H1 (cell line): ENCODE data around the gene OMP. TPM values are rescaled to one million over a fixed set of nuclear protein-coding genes. Genes with fewer than 3 reads are reported as not detected.

Experiments used
- CTCF ChIA-PET: fragments of 300-600 bp; sonication (Branson Sonifier 250); formaldehyde crosslinking; loops from one replicate; lab custom pipeline; 2021; ENCODE audit not compliant: partially characterized antibody; lab: Charles Lee
- POLR2A ChIA-PET: fragments of 300-600 bp; sonication (Branson Sonifier 250); formaldehyde crosslinking; loops from one replicate; lab custom pipeline; 2021; ENCODE audit warnings: inconsistent platforms; ENCODE audit not compliant: partially characterized antibody; lab: Charles Lee
- DNase-seq, 2 experiments: peaks; one replicate each; pipeline versions ENCODE4 v3.0.0 to v3.0.0-alpha.2; 2010 to 2022; ENCODE audit warnings: low spot score in 2 of 2, low read depth in 1 of 2, mixed read lengths in 1 of 2
- FAIRE-seq: peaks from 2 replicates; lab custom pipeline; 2011; peaks lifted over from hg19 to GRCh38; lab: Jason Lieb, UNC
- H2AFZ ChIP-seq: 2 replicates; pipeline ENCODE4 v1.8.1; 2012; ENCODE audit warnings: low read length, inconsistent platforms
- H2AK5ac ChIP-seq: 2 replicates; pipeline ENCODE4 v1.6.1; 2013; ENCODE audit warnings: low read depth, low read length
- H2BK120ac ChIP-seq: replicated peaks from 2 replicates; pipeline ENCODE3; 2013; ENCODE audit warnings: low read depth, low read length, inconsistent platforms
- H2BK12ac ChIP-seq: 2 replicates; pipeline ENCODE4 v1.6.1; 2013; ENCODE audit warnings: low read depth, low read length
- H2BK15ac ChIP-seq: 2 replicates; pipeline ENCODE4 v1.6.1; 2013; ENCODE audit warnings: low read length
- H2BK20ac ChIP-seq: 2 replicates; pipeline ENCODE4 v1.6.1; 2013; ENCODE audit warnings: low read length
- H2BK5ac ChIP-seq: 2 replicates; pipeline ENCODE4 v1.6.1; 2013; ENCODE audit warnings: low read depth, low read length
- H3K14ac ChIP-seq: 2 replicates; pipeline ENCODE4 v1.6.1; 2013; ENCODE audit warnings: inconsistent platforms; ENCODE audit not compliant: insufficient read length
- H3K18ac ChIP-seq: 2 replicates; pipeline ENCODE4 v1.6.1; 2013; ENCODE audit warnings: low read length; ENCODE audit errors: extremely low read depth
- H3K23ac ChIP-seq: 2 replicates; pipeline ENCODE4 v1.6.1; 2013; ENCODE audit warnings: inconsistent platforms; ENCODE audit not compliant: insufficient read length
- H3K23me2 ChIP-seq: 2 replicates; pipeline ENCODE4 v1.6.1; 2013; ENCODE audit warnings: low read depth, low read length
- H3K27ac ChIP-seq: 2 replicates; pipeline ENCODE4 v1.6.1; 2011; ENCODE audit warnings: low read depth, low read length, inconsistent platforms
- H3K27me3 ChIP-seq, 4 experiments: replicated peaks in 1 of 4; 1 replicate in 1 of 4; 2 replicates in 3 of 4; pipeline versions ENCODE4 v1.6.1 to v1.8.1; 2011 to 2013; ENCODE audit warnings: low read length in 3 of 4, mild to moderate bottlenecking in 3 of 4, inconsistent platforms in 2 of 4, mixed read lengths in 2 of 4, moderate library complexity in 1 of 4; ENCODE audit not compliant: control insufficient read depth in 3 of 4, insufficient read depth in 3 of 4; ENCODE audit errors: extremely low read depth in 1 of 4
- H3K36me3 ChIP-seq, 4 experiments: 2 replicates each; pipeline versions ENCODE4 v1.6.1 to v1.8.1; 2011 to 2013; ENCODE audit warnings: mild to moderate bottlenecking in 4 of 4, low read length in 3 of 4, moderate library complexity in 2 of 4, control low read depth in 1 of 4, inconsistent platforms in 1 of 4; ENCODE audit not compliant: insufficient read depth in 4 of 4, control insufficient read depth in 2 of 4
- H3K4ac ChIP-seq: replicated peaks from 2 replicates; pipeline ENCODE3; 2013; ENCODE audit warnings: low read length, low read depth, mixed read lengths, inconsistent platforms; ENCODE audit not compliant: insufficient read length
- H3K4me1 ChIP-seq, 4 experiments: replicated peaks in 1 of 4; 1 replicate in 1 of 4; 2 replicates in 3 of 4; pipeline versions ENCODE4 v1.6.1 to v1.8.1; 2011 to 2013; ENCODE audit warnings: low read length in 3 of 4, inconsistent platforms in 2 of 4, mixed read lengths in 1 of 4; ENCODE audit not compliant: insufficient read depth in 4 of 4, control insufficient read depth in 3 of 4
- H3K4me2 ChIP-seq, 2 experiments: 2 replicates each; pipeline versions ENCODE4 v1.6.1 to v1.8.1; 2011 to 2013; ENCODE audit warnings: low read depth in 2 of 2, low read length in 2 of 2, control low read depth in 1 of 2, inconsistent platforms in 1 of 2, mild to moderate bottlenecking in 1 of 2; ENCODE audit not compliant: insufficient read depth in 1 of 2
- H3K4me3 ChIP-seq, 4 experiments: fragments of 200-600, 300-600 bp in 1 of 4; sonication (generic), shearing (Covaris generic), sonication (Bioruptor Twin) in 1 of 4; 2 replicates each; pipeline versions ENCODE4 v1.5.1 to v1.8.1; 2011 to 2016; ENCODE audit warnings: low read length in 4 of 4, low read depth in 3 of 4, control low read depth in 2 of 4, inconsistent platforms in 2 of 4, mild to moderate bottlenecking in 2 of 4, mixed read lengths in 1 of 4, moderate library complexity in 1 of 4; ENCODE audit not compliant: insufficient read depth in 2 of 4; ENCODE audit errors: extremely low read depth in 1 of 4
- H3K56ac ChIP-seq: replicated peaks from 2 replicates; pipeline ENCODE3; 2013; ENCODE audit warnings: low read depth, mild to moderate bottlenecking, mixed read lengths, low read length, inconsistent platforms; ENCODE audit not compliant: insufficient read length
- H3K79me1 ChIP-seq: 2 replicates; pipeline ENCODE4 v1.6.1; 2013; ENCODE audit warnings: low read depth, low read length, control low read depth
- H3K79me2 ChIP-seq, 2 experiments: 2 replicates each; pipeline versions ENCODE4 v1.6.1 to v1.8.1; 2012 to 2013; ENCODE audit warnings: low read length in 2 of 2, mild to moderate bottlenecking in 2 of 2, inconsistent platforms in 1 of 2; ENCODE audit not compliant: insufficient read depth in 2 of 2, control insufficient read depth in 1 of 2
- H3K9ac ChIP-seq, 4 experiments: replicated peaks in 1 of 4; 1 replicate in 1 of 4; 2 replicates in 3 of 4; pipeline versions ENCODE4 v1.6.1 to v1.8.1; 2011 to 2013; ENCODE audit warnings: low read depth in 3 of 4, low read length in 3 of 4, control low read depth in 2 of 4, mild to moderate bottlenecking in 2 of 4, moderate library complexity in 2 of 4, inconsistent platforms in 1 of 4; ENCODE audit errors: extremely low read depth in 1 of 4
- H3K9me3 ChIP-seq, 2 experiments: 2 replicates each; pipeline versions ENCODE4 v1.6.1 to v1.8.1; 2012 to 2013; ENCODE audit warnings: mild to moderate bottlenecking in 2 of 2, moderate library complexity in 2 of 2, control low read depth in 1 of 2, inconsistent platforms in 1 of 2, low read depth in 1 of 2, low read length in 1 of 2, mixed read lengths in 1 of 2; ENCODE audit not compliant: insufficient read depth in 2 of 2
- H4K20me1 ChIP-seq, 2 experiments: replicated peaks in 1 of 2; 2 replicates each; pipeline versions ENCODE3 to v1.8.1; 2011 to 2013; ENCODE audit warnings: inconsistent platforms in 2 of 2, low read length in 2 of 2, mild to moderate bottlenecking in 1 of 2; ENCODE audit not compliant: insufficient read depth in 2 of 2, control insufficient read depth in 1 of 2
- H4K5ac ChIP-seq: 2 replicates; pipeline ENCODE4 v1.6.1; 2013; ENCODE audit warnings: low read length, low read depth, mixed read lengths, inconsistent platforms; ENCODE audit not compliant: insufficient read length
- H4K8ac ChIP-seq: 2 replicates; pipeline ENCODE4 v1.8.0; 2013; ENCODE audit warnings: mild to moderate bottlenecking, moderate library complexity, low read length, inconsistent platforms; ENCODE audit not compliant: insufficient read depth; ENCODE audit errors: extremely low read depth
- H4K91ac ChIP-seq: replicated peaks from 2 replicates; pipeline ENCODE3; 2013; ENCODE audit warnings: low read length, mixed read lengths, inconsistent platforms; ENCODE audit not compliant: insufficient read length
- BCL11A ChIP-seq, 2 experiments: IDR thresholded peaks; one replicate each; pipeline ENCODE4 v1.6.1; 2011; ENCODE audit warnings: low read depth in 2 of 2, low read length in 2 of 2, mild to moderate bottlenecking in 2 of 2
- CBX8 ChIP-seq: fragments of 300-800, 300-1000 bp; sonication (generic); IDR thresholded peaks from 2 replicates; pipeline ENCODE4 v1.7.1; 2016; ENCODE audit warnings: low read depth, low read length, borderline replicate concordance
- FOSL1 ChIP-seq: IDR thresholded peaks from 2 replicates; pipeline ENCODE4 v1.6.1; 2011; ENCODE audit warnings: mild to moderate bottlenecking, low read depth, low read length, moderate library complexity; ENCODE audit not compliant: insufficient read depth
- KDM5A ChIP-seq: fragments of 200-600 bp; IDR thresholded peaks from 2 replicates; pipeline ENCODE4 v1.7.1; 2012; ENCODE audit warnings: mild to moderate bottlenecking, low read length, inconsistent platforms, mixed read lengths
- MAFK ChIP-seq: IDR thresholded peaks from 2 replicates; pipeline ENCODE4 v1.6.1; 2012; ENCODE audit warnings: low read depth, mild to moderate bottlenecking, improper control_type of control experiment, low read length
- NANOG ChIP-seq: IDR thresholded peaks from 2 replicates; pipeline ENCODE4 v1.6.1; 2011; ENCODE audit warnings: low read length, low read depth, mild to moderate bottlenecking, inconsistent platforms; ENCODE audit not compliant: insufficient read depth, poor library complexity, severe bottlenecking
- NRF1 ChIP-seq: IDR thresholded peaks from 2 replicates; pipeline ENCODE4 v1.6.1; 2011; ENCODE audit warnings: mild to moderate bottlenecking, low read depth, low read length, improper control_type of control experiment
- PHF8 ChIP-seq: fragments of 200-600 bp; sonication (generic); conservative IDR thresholded peaks from 2 replicates; pipeline ENCODE4 v1.7.1; 2012; ENCODE audit warnings: low read depth, mild to moderate bottlenecking, inconsistent platforms, low read length, moderate library complexity
- POLR2AphosphoS5 ChIP-seq: IDR thresholded peaks from 2 replicates; pipeline ENCODE4 v1.6.1; 2011; ENCODE audit warnings: low read depth, low read length
- RAD21 ChIP-seq, 2 experiments: IDR thresholded peaks in 1 of 2; conservative IDR thresholded peaks in 1 of 2; 2 replicates each; pipeline ENCODE4 v1.6.1; 2011; ENCODE audit warnings: low read depth in 2 of 2, low read length in 2 of 2, improper control_type of control experiment in 1 of 2, inconsistent platforms in 1 of 2, mild to moderate bottlenecking in 1 of 2, moderate library complexity in 1 of 2
- SIRT6 ChIP-seq: IDR thresholded peaks from one replicate; pipeline ENCODE4 v1.7.1; 2012; ENCODE audit warnings: low read length, inconsistent platforms
- SP1 ChIP-seq: IDR thresholded peaks from 2 replicates; pipeline ENCODE4 v1.6.1; 2011; ENCODE audit warnings: low read depth, low read length
- SP2 ChIP-seq: IDR thresholded peaks from 2 replicates; pipeline ENCODE4 v1.6.1; 2012; ENCODE audit warnings: mild to moderate bottlenecking, low read length, inconsistent platforms
- SUZ12 ChIP-seq: fragments of 200-600 bp; sonication (generic); IDR thresholded peaks from 2 replicates; pipeline ENCODE4 v1.6.1; 2012; ENCODE audit warnings: mild to moderate bottlenecking, inconsistent platforms, low read length, moderate library complexity, mixed read lengths
- TEAD4 ChIP-seq: IDR thresholded peaks from 2 replicates; pipeline ENCODE4 v1.6.1; 2012; ENCODE audit warnings: low read depth, low read length, inconsistent platforms, mixed read lengths
- WGBS, 2 experiments: shearing (Covaris generic) in 1 of 2; methylation state at CpG; one replicate each; pipeline versions ENCODE4 v1.1.6 to v1.1.7; 2013 to 2015; ENCODE audit warnings: low lambda C conversion rate in 2 of 2, mixed read lengths in 2 of 2, inconsistent platforms in 1 of 2, low coverage in 1 of 2, missing lambda C conversion rate in 1 of 2; ENCODE audit not compliant: insufficient replicate concordance in 2 of 2, insufficient coverage in 1 of 2, insufficient read length in 1 of 2; ENCODE audit errors: extremely low coverage in 1 of 2, missing lambda C conversion rate in 1 of 2; 5-methylcytosine and 5-hydroxymethylcytosine counted together
- polyA plus RNA-seq, 7 experiments: library from polyadenylated mRNA; depleted of rRNA in 3 of 7; stranded (reverse) in 5 of 7; unstranded in 2 of 7; fragments of >200 nt in 5 of 7; fragments of 200-250 nt in 2 of 7; gene quantifications; 1 replicate in 5 of 7; 2 replicates in 1 of 7; 4 replicates in 1 of 7; pipeline versions ENCODE4 v1.2.1 to v1.2.3, GENCODE V29; 2011 to 2013; ENCODE audit warnings: missing spikeins in 2 of 7, mixed read lengths in 2 of 7
- total RNA-seq: library from RNA; stranded (reverse); fragmentation: NEBNext Ultra II Directional; extraction: Animal tissue kit (Norgen Biotek cat#: 25700); gene quantifications from 2 replicates; pipeline ENCODE4 v1.2.1, GENCODE V29; 2021

Gene OMP
- total and polyA plus RNA-seq, 2 of the 8 experiments (the other 6 are each of a cell fraction or from before 2014, with no cell fraction given): not detected

GRCh38 chr11:77063407-77063806 lies 39.2 kb upstream of the OMP start:
- Histone ChIP-seq H4K8ac (no peak overlapping the region), H3K9ac (no peak overlapping the region), H3K56ac (no peak overlapping the region), H4K91ac (no peak overlapping the region), H3K18ac (no peak overlapping the region), H3K27ac (no peak overlapping the region), H3K79me2 (no peaks in the 10 kb centered on the region), H3K4me3 (no peak overlapping the region), H2BK12ac (no peak overlapping the region), H3K14ac (no peak overlapping the region), H3K23me2 (peaks cover 13% of the 10 kb centered on the region), H2BK5ac (no peak overlapping the region), H2BK120ac (no peak overlapping the region), H4K20me1 (no peaks in the 10 kb centered on the region), H2AFZ (no peak overlapping the region), H2AK5ac (no peak overlapping the region), H3K23ac (no peak overlapping the region), H3K4me2 (no peak overlapping the region), H3K36me3 (no peaks in the 10 kb centered on the region), H4K5ac (no peak overlapping the region), H3K9me3 (no peaks in the 10 kb centered on the region), H3K4ac (no peak overlapping the region), H3K4me1 (peaks cover 0 to 7% (median under 1%) of the 10 kb centered on the region in 4 experiments; a peak in 4 of 7 replicates), H2BK20ac (no peak overlapping the region), H2BK15ac (no peak overlapping the region), H3K79me1 (no peaks in the 10 kb centered on the region; the same call in 1 of the 2 replicates), H3K27me3 (peaks cover 0 to 3% (median 0%) of the 10 kb centered on the region in 4 experiments; a peak in 3 of 7 replicates)
- DNase-seq (no peak), FAIRE-seq (no peak)
- ChIA-PET POLR2A (interaction anchor here (0.8 to 1.0 kb wide), 3 partner anchors 10 to 676 kb away, joined by 3 read pairs; no protein-coding TSS in a partner anchor), CTCF (interaction anchor here (0.6 to 5.2 kb wide), 25 partner anchors 11 to 992 kb away, joined by 3 to 80 read pairs (median 5); partner anchors contain the start of gene OMP)
- WGBS, 2 experiments: 80% methylated on average over 1 of the region's 1 CpG; no CpG with 5 or more reads in 1 of the 2 experiments
- TF ChIP-seq FOSL1: no peak
- TF ChIP-seq SP1: no peak
- TF ChIP-seq RAD21 (IDR thresholded peaks at IDR 0.05 in 1 of 2, conservative IDR thresholded peaks at IDR 0.05 in 1 of 2; ENCODE audit: low read depth in 2 of 2, low read length in 2 of 2): no peak
- TF ChIP-seq SUZ12: no peak
- TF ChIP-seq KDM5A: no peak
- TF ChIP-seq PHF8: no peak
- no peak for TF ChIP-seq SIRT6
- no peak for TF ChIP-seq CBX8
- no peak for TF ChIP-seq SP2
- no peak for TF ChIP-seq POLR2AphosphoS5
- TF ChIP-seq NANOG: no peak
- no peak for TF ChIP-seq NRF1
- TF ChIP-seq TEAD4: no peak
- TF ChIP-seq BCL11A (IDR thresholded peaks at IDR 0.05; ENCODE audit: low read depth in 2 of 2, low read length in 2 of 2): no peak
- no peak for TF ChIP-seq MAFK
